HG03575 (cell line): Measurements from ENCODE around the gene LIPM.
"Not testable (repeated sequence)": the region's sequence is repeated elsewhere in the genome, so short reads cannot be mapped to it uniquely, and the experiment has no call there.

Experiments
- ATAC-seq: cut with Tn5 transposase; IDR thresholded peaks from one replicate; pipeline ENCODE4 v1.9.1; 2021; ENCODE audit not compliant: unreplicated experiment, insufficient number of reproducible peaks, low FRiP score; ENCODE audit errors: extremely low read depth

LIPM gene

GRCh38 chr10:88835096-88835909 lies 32.8 kb downstream of the LIPM start:
- ATAC-seq: no peak

- no peak for ATAC-seq
Observed at GRCh38 chr10:88835910-88836221, 33.3 kb downstream of the LIPM start.

- not testable (repeated sequence) for ATAC-seq
Observed at GRCh38 chr10:88837632-88838031, 35.1 kb downstream of the LIPM start.

GRCh38 chr10:88838766-88839350 lies 36.3 kb downstream of the LIPM start:
- ATAC-seq: no peak

GRCh38 chr10:88840104-88840503 lies 37.6 kb downstream of the LIPM start:
- ATAC-seq: no peak

- no peak for ATAC-seq
Observed at GRCh38 chr10:88840881-88841280, 38.4 kb downstream of the LIPM start.

GRCh38 chr10:88841316-88842111 lies 39.0 kb downstream of the LIPM start:
- no peak for ATAC-seq

- no peak for ATAC-seq
Observed at GRCh38 chr10:88843171-88843570, 40.6 kb downstream of the LIPM start.

GRCh38 chr10:88848499-88848898 lies 46.0 kb downstream of the LIPM start:
- no peak for ATAC-seq

- ATAC-seq: no peak
Observed at GRCh38 chr10:88849234-88849633, 46.7 kb downstream of the LIPM start.

- no peak for ATAC-seq
Observed at GRCh38 chr10:88850712-88851111, 48.2 kb downstream of the LIPM start.

GRCh38 chr10:88851706-88852105 lies 49.2 kb downstream of the LIPM start, which contains the start of gene ANKRD22:
TSS of gene ANKRD22 (minus strand) at chr10:88851844. CDS start at chr10:88851607, 237 bp downstream.
- no peak for ATAC-seq

GRCh38 chr10:88852327-88852726 lies 49.8 kb downstream of the LIPM start:
- ATAC-seq: no peak

GRCh38 chr10:88853155-88853881 lies 50.8 kb downstream of the LIPM start:
- no peak for ATAC-seq

GRCh38 chr10:88854684-88855083 lies 52.2 kb downstream of the LIPM start:
- ATAC-seq: no peak

GRCh38 chr10:88857831-88858230 lies 55.3 kb downstream of the LIPM start:
- no peak for ATAC-seq

GRCh38 chr10:88858491-88858890 lies 56.0 kb downstream of the LIPM start:
- ATAC-seq: no peak

GRCh38 chr10:88861036-88861435 lies 58.5 kb downstream of the LIPM start:
- ATAC-seq: no peak

- ATAC-seq: no peak
Observed at GRCh38 chr10:88865281-88865876, 62.8 kb downstream of the LIPM start.
